ENCODE measurements around the gene ZCCHC3.
A peak's percentile ranks its signal among the peaks of the same experiment; 100 is the strongest.
"Not testable (repeated sequence)": the region's sequence is repeated elsewhere in the genome, so short reads cannot be mapped to it uniquely, and the experiment has no call there.

Gene ZCCHC3

DNA sequence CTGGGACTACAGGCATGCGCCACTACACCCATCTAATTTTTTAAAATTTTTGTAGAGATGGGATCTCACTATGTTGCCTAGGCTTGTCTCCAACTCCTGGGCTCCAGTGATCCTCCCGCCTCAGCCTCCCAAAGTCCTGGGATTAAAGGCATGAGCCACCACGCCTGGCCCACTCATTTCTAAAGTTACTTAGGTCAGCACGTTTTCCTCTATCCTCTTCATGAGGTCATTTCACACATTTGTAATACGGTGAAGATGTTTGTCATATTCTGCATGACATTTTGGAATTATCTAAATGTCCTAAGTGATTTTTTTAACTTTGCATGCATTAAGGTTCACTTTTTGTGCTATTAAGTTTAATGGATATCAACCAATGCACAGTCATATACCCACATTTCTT, 16.0 kb downstream of the ZCCHC3 start:
- DNase-seq (ENCODE audit: low read depth in 2 of 2), result no peak

GRCh38 chr20:313948-314347, 16.6 kb downstream of the ZCCHC3 start:
- no peak for DNase-seq (ENCODE audit: low read depth in 2 of 2)

- DNase-seq (ENCODE audit: low read depth in 2 of 2), result no peak
These were observed 19.1 kb downstream of the ZCCHC3 start for GRCh38 chr20:316316-317068.

DNA sequence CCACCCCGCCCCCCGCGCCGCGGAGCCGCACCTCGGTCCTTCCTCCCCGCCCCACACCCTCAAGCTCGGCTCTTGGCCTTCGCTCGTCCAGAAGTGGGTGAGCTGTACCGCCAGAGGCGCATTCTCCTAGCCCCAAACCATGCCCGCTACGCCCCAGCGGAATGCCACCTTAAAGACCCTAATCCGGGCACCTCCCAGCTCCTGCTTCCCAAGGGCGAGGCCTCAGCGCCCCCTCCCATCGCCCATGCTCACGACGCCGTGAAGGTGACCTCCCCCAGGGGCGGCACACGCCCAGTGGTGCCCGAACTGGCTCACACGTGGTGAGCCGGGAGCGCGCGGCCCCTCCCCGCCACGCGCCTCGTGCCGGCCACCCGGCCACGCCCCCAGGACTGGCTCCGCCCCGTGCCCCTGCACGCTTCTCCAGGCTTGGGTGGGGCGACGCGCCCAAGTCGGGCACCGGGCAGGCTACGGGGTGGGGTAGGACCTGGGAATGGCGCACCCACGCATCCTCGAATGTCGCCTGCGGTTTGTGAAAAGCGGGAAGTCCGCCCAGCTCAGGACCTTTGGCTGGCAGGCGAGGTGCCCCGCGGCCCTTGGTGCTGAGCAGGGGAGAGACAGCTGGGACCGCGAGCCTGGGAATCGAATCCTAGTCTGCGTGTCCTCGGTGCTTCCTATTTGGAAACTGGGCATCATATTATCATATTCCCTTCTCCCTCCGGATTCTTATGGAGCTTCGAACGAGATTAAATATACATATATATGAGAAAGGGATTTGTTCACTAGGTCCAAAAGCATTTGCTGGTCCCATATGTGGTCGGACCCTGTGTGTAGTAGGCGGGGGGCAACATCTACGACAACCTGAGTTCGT, 27.0 kb downstream of the ZCCHC3 start:
- peak; percentile 92 for DNase-seq (ENCODE audit: low read depth in 2 of 2)

GRCh38 chr20:325045-325888, 27.9 kb downstream of the ZCCHC3 start, which contains the start of gene SOX12:
TSS of gene SOX12 (plus strand) at chr20:325552. CDS start at chr20:325925, 373 bp downstream.
- peak; percentile 97 to 98 for DNase-seq (ENCODE audit: low read depth in 2 of 2)

- DNase-seq (ENCODE audit: low read depth in 2 of 2), result peak; percentile 37 to 39
These were observed 28.7 kb downstream of the ZCCHC3 start for GRCh38 chr20:325889-326644.

- no peak for DNase-seq (ENCODE audit: low read depth in 2 of 2)
These were observed 29.3 kb downstream of the ZCCHC3 start for GRCh38 chr20:326645-327185.

DNA sequence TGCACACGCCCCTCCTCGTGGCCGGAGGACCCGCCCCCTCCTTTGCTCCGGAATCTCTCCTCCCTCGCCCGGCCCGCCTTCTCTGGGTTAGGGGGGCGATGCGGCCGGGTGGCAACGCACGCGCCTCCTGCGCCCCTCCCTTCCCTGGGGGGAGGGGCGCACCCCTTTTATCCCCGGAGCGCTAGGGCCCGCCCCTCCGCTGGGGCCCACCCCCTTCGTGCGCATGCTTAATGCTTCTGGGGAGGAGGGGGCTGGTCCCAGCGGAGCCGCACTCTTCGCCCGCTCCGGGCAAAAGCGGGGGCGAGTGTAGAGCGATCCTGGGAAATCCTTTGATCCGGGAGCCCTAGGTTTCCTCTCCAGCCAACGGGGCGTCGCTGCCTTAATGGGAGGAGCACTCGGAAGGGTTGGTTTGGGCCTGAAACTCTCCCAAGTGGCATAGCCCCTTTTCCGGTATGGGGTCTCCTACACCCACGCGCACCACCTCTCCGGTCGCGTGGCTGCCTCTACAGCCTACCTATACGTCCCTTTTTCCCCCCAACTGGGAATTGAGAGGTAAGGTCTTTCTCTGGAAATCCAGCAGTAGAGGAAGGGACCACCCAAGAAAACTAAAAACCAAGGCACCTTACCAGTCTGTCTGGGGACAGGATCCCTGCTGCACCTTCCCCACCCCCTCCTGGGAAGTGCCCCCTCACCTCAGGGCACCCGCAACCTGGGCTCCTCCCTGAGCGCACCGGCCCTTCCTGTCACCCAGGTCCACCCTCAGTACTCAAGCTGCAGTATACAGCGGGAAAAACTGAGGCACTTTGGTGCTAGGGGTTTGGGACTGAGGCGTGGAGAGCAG, 30.0 kb downstream of the ZCCHC3 start:
- peak; percentile 68 to 77 for DNase-seq (ENCODE audit: low read depth in 2 of 2)

GRCh38 chr20:328027-328974, 30.9 kb downstream of the ZCCHC3 start:
- DNase-seq (ENCODE audit: low read depth in 2 of 2), result no peak

DNA sequence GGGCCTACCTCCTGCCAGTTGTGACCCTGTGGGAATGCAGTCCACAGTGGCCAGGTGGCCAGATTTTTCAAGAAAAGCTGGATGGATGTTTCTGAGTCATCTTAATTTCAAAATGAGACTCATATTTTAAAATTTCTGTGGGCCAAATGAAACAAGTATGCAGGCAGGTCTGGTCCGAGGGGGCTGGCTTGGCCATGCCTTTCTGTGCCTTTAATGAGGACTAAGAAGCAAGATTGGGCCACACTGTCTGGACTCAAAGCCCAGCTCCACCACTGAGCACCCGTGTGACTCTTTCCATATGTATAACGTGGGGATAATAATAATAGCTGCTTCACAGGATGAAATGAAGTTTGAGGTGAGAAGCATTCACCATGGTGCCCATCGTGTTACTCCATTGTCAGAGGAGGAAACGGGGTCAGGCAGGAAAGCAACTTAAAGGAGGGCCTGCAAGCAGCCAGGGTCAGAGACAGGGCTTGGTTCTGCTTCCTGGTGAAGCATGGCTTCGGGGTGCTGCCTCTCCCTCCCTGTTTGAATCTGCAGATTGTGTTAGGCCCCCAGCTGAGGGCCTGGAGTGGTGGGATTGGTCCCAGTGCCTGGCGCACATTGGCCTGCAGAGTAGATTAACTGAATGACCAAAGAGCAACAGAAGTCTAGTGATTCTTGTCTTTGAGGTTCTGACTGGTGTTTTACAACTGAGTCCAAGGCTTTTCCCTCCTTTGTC, 31.8 kb downstream of the ZCCHC3 start:
- DNase-seq (ENCODE audit: low read depth in 2 of 2), result no peak

- no peak for DNase-seq (ENCODE audit: low read depth in 2 of 2)
These were observed 32.5 kb downstream of the ZCCHC3 start for GRCh38 chr20:329851-330232.

DNA sequence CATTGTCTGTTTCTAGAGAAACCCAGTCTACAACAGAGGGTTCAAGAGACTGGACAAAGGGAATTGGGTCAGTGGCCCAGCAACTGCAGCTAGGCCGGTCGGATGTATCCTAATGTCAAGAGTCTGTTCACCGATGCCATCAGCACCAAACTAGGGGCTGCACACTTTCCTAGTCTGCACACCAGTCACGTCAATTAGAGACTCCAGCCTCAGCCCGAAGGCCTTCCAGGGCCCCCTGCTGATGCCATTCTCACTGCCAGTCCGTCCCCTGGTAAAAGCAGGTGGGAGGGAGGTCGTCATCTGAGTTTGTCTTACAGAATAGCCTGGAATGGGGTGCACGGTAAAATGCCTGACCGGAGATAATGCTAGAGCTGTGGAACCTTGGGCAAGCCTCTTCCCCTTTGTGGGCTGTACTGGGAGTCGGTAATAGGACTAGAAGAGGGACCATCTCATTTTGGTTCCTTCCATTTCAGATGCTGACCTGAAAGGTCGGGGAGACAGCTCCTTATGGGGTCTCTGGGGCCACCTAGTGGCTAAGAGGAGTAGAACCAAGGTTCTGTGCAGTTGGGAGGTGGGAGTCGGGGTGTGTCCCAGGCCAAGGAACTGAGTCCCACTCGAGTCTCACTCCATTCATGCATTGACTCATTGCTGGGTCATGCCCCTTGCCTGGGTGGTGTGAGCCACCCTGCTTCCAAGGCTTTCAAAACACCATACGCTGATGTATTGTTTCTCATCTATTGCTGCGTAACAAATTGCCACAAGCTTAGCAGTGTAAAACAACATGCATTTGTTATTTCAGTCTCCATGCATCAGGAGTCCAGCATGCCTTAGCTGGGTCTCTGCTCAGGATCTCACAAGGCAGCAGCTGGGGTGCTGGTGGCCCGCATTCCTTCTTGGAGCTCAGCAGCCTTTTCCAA, 33.1 kb downstream of the ZCCHC3 start:
- peak in 1 of 2 donors; percentile 39 for DNase-seq (ENCODE audit: low read depth in 2 of 2)

DNA sequence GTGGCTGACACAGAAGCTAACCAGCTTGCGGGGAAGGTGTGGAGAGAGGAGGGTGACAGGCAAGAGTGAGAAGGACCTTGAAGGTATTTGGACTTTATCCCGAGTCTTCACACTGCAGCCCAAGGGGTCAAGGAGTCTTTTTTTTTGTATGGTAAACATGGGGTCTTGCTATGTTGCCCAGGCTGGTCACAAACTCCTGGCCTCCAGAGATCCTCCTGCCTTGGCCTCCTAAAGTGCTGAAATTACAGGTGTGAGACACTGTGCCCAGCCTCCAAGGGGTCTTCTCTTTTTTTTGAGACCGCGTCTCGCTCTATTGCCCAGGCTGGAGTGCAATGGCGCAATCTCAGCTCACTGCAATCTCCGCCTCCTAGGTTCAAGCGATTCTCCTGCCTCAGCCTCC, 37.2 kb downstream of the ZCCHC3 start:
- no peak for DNase-seq (ENCODE audit: low read depth in 2 of 2)

DNA sequence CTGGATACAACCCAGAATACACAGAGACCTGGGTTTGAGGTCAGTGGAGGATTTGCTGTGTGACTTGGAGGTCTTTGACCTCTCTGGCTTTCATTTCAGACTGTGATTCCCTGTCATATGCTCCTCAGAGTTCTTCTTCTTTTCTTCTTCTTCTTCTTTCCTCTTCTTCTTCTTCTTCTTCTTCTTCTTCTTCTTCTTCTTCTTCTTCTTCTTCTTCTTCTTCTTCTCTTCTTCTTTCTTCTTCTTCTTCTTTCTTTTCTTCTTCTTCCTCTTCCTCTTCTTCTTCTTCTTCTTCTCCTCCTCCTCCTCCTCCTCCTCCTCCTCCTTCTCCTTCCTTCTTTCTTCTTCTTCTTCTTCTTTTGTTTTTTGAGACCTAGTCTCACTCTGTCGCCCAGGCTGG, 38.7 kb downstream of the ZCCHC3 start:
- not testable (repeated sequence) for DNase-seq (ENCODE audit: low read depth in 2 of 2)

DNA sequence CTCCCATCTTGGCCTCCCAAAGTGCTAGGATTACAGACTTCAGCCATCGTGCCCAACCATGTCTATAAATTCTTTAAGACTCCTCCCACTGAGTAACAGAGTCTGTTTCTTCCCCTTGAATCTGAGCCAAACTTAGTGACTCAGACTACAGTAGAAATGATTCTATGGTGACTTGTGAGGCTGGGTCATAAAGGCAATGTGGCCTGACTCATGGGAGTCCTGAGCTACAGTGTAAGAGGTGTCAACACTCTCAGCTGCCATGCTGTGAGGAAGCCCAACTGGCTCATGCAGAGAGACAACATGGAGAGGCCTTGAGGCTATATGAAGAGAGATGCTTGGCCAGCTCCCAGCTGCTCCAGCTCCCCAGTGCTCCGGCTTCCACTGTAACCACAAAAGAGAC, 44.3 kb downstream of the ZCCHC3 start:
- DNase-seq (ENCODE audit: low read depth in 2 of 2), result peak in 1 of 2 donors; percentile 52

DNA sequence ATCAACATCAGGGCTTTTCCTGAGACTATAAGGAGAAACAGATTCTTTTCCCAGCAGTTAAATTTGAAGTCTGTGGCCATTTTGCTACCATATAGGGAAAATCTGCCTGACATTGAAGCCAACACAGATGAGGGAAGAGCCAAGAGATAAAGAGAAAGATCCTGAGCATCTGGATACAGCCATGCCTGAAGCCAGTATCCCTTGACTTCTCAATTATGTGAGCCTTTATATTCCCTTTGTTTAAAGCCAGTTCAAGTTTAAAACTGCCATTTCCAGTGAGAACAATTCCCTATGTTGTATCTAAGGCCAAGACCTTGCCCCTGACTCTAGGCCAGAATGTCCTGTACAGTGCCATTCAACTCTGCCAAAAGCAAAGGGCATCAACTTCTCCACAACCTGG, 45.7 kb downstream of the ZCCHC3 start:
- DNase-seq (ENCODE audit: low read depth in 2 of 2), result no peak

- DNase-seq (ENCODE audit: low read depth in 2 of 2), result no peak
These were observed 48.8 kb downstream of the ZCCHC3 start for GRCh38 chr20:346033-346639.

Data from stimulated activated CD8-positive, alpha-beta memory T cell treated with anti-CD3 and anti-CD28 coated beads, Interleukin-2, amount 100 ng/mL, for 48 hours (primary cell).